Mesodermal cell (in vitro differentiated cells): ENCODE results near the gene DENND2D.

Source experiments
- H3K27ac ChIP-seq: 2 replicates; pipeline ENCODE4 v1.7.0; 2013; ENCODE audit warnings: mild to moderate bottlenecking, low read depth, low read length, moderate library complexity; ENCODE audit not compliant: severe bottlenecking
- H3K36me3 ChIP-seq: 2 replicates; pipeline ENCODE4 v1.7.1; 2013; ENCODE audit warnings: mild to moderate bottlenecking, low read length, moderate library complexity; ENCODE audit not compliant: control insufficient read depth, insufficient read depth
- H3K4me1 ChIP-seq: one replicate; pipeline ENCODE4 v1.7.1; 2013; ENCODE audit warnings: mild to moderate bottlenecking, low read length; ENCODE audit not compliant: insufficient read depth, control insufficient read depth, poor library complexity, severe bottlenecking
- H3K4me3 ChIP-seq: 2 replicates; pipeline ENCODE4 v1.7.0; 2013; ENCODE audit warnings: low read length, control low read depth, mild to moderate bottlenecking; ENCODE audit not compliant: insufficient read depth, poor library complexity, severe bottlenecking; ENCODE audit errors: extremely low read depth
- H3K9me3 ChIP-seq: 2 replicates; pipeline ENCODE4 v1.7.1; 2013; ENCODE audit warnings: mild to moderate bottlenecking, low read length, moderate library complexity; ENCODE audit not compliant: control insufficient read depth
- WGBS, 2 experiments: methylation state at CpG; one replicate each; pipeline ENCODE4 v1.1.5; 2013; ENCODE audit warnings: missing lambda C conversion rate in 2 of 2; ENCODE audit not compliant: insufficient coverage in 2 of 2; 5-methylcytosine and 5-hydroxymethylcytosine counted together

The DENND2D gene

GRCh38 chr1:111201275-111202090 lies 1.0 kb upstream of the DENND2D start:
- no peak overlapping the region for H3K27ac ChIP-seq
- peaks cover 5% of the 10 kb centered on the region for H3K4me1 ChIP-seq

GRCh38 chr1:111200802-111201161 lies 336 bp upstream of the DENND2D start:
- Histone ChIP-seq H3K36me3 (no peaks in the 10 kb centered on the region), H3K9me3 (no peaks in the 10 kb centered on the region), H3K27ac (no peak overlapping the region), H3K4me3 (no peak overlapping the region), H3K4me1 (peaks cover 5% of the 10 kb centered on the region)
- WGBS, 2 experiments: 83 to 88% methylated on average over 1 to 2 of the region's 3 CpGs

More at GRCh38 chr1:111201275-111202090, 1.0 kb upstream of the DENND2D start:
- WGBS, 2 experiments: 80 to 90% methylated on average over 3 to 4 of the region's 5 CpGs
- Histone ChIP-seq H3K4me3 (no peak overlapping the region), H3K9me3 (no peaks in the 10 kb centered on the region), H3K36me3 (no peaks in the 10 kb centered on the region)

GRCh38 chr1:111199329-111199728 lies 1.1 kb downstream of the DENND2D start:
- WGBS, 2 experiments: 94% methylated on average over 2 of the region's 3 CpGs
- Histone ChIP-seq H3K4me1 (peaks cover 7% of the 10 kb centered on the region), H3K36me3 (no peaks in the 10 kb centered on the region)

GRCh38 chr1:111198836-111199235 lies 1.6 kb downstream of the DENND2D start:
- Histone ChIP-seq H3K36me3 (no peaks in the 10 kb centered on the region), H3K4me1 (peaks cover 12% of the 10 kb centered on the region), H3K4me3 (no peak overlapping the region), H3K27ac (no peak overlapping the region), H3K9me3 (no peaks in the 10 kb centered on the region)
- 85 to 88% methylated on average over 3 to 4 of the region's 5 CpGs for WGBS, 2 experiments

More at GRCh38 chr1:111199329-111199728, 1.1 kb downstream of the DENND2D start:
- H3K27ac ChIP-seq: no peak overlapping the region
- no peak overlapping the region for H3K4me3 ChIP-seq
- no peaks in the 10 kb centered on the region for H3K9me3 ChIP-seq

GRCh38 chr1:111197598-111198284 lies 2.7 kb downstream of the DENND2D start:
- Histone ChIP-seq H3K4me1 (peaks cover 18% of the 10 kb centered on the region), H3K36me3 (no peaks in the 10 kb centered on the region), H3K9me3 (no peaks in the 10 kb centered on the region), H3K4me3 (no peak overlapping the region), H3K27ac (no peak overlapping the region)
- WGBS, 2 experiments: 51 to 67% methylated on average over 2 to 5 of the region's 6 CpGs

GRCh38 chr1:111196213-111196612 lies 4.2 kb downstream of the DENND2D start:
- Histone ChIP-seq H3K36me3 (no peaks in the 10 kb centered on the region), H3K9me3 (no peaks in the 10 kb centered on the region), H3K27ac (no peak overlapping the region), H3K4me3 (no peak overlapping the region), H3K4me1 (peaks cover 27% of the 10 kb centered on the region)
- 70 to 94% methylated on average over 1 to 2 of the region's 2 CpGs for WGBS, 2 experiments

GRCh38 chr1:111195002-111195684 lies 5.3 kb downstream of the DENND2D start:
- H3K4me1 ChIP-seq: peaks cover 24% of the 10 kb centered on the region
- no peak overlapping the region for H3K4me3 ChIP-seq
- 81 to 92% methylated on average over 2 to 3 of the region's 4 CpGs for WGBS, 2 experiments
- no peak overlapping the region for H3K27ac ChIP-seq
- H3K36me3 ChIP-seq: no peaks in the 10 kb centered on the region
- no peaks in the 10 kb centered on the region for H3K9me3 ChIP-seq

GRCh38 chr1:111193712-111194480 lies 6.5 kb downstream of the DENND2D start:
- no peak overlapping the region for H3K27ac ChIP-seq

GRCh38 chr1:111192658-111193519 lies 7.6 kb downstream of the DENND2D start:
- peak overlapping the region; percentile 57 for H3K27ac ChIP-seq
- peaks cover 24% of the 10 kb centered on the region for H3K4me1 ChIP-seq
- H3K36me3 ChIP-seq: peaks cover 16% of the 10 kb centered on the region
- no peak overlapping the region for H3K4me3 ChIP-seq
- no peaks in the 10 kb centered on the region for H3K9me3 ChIP-seq
- 74 to 96% methylated on average over 5 to 7 of the region's 10 CpGs for WGBS, 2 experiments

More at GRCh38 chr1:111193712-111194480, 6.5 kb downstream of the DENND2D start:
- peaks cover 24% of the 10 kb centered on the region for H3K4me1 ChIP-seq
- no peaks in the 10 kb centered on the region for H3K9me3 ChIP-seq
- H3K36me3 ChIP-seq: peaks cover 6% of the 10 kb centered on the region
- no peak overlapping the region for H3K4me3 ChIP-seq
- 90 to 92% methylated on average over 2 to 3 of the region's 3 CpGs for WGBS, 2 experiments
